ENCODE measurements around the gene SLC29A3. TPM values are rescaled to one million over a fixed set of nuclear protein-coding genes. Genes with fewer than 3 reads are reported as not detected.

Gene SLC29A3
- total RNA-seq, 2 experiments from 2014 or later = 2.3 to 2.5 TPM

DNA sequence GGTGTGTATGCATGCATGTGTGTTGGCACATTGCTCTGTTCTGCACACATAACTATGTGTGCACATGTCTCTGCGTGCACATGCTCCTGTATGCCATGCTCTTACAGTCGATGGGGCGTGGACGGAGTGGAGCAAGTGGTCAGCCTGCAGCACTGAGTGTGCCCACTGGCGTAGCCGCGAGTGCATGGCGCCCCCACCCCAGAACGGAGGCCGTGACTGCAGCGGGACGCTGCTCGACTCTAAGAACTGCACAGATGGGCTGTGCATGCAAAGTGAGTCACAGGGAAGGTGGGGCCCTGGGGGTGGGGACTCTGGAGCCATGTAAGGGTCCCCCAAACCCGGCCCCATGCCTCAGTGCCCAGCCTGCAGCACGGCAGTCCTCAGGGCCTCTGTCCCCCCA, 30.6 kb upstream of the SLC29A3 start:
- no peaks in the 10 kb centered on the region for H3K4me1 Mint-ChIP-seq (ENCODE audit: low read depth)
- TF ChIP-seq, protein P1, sequence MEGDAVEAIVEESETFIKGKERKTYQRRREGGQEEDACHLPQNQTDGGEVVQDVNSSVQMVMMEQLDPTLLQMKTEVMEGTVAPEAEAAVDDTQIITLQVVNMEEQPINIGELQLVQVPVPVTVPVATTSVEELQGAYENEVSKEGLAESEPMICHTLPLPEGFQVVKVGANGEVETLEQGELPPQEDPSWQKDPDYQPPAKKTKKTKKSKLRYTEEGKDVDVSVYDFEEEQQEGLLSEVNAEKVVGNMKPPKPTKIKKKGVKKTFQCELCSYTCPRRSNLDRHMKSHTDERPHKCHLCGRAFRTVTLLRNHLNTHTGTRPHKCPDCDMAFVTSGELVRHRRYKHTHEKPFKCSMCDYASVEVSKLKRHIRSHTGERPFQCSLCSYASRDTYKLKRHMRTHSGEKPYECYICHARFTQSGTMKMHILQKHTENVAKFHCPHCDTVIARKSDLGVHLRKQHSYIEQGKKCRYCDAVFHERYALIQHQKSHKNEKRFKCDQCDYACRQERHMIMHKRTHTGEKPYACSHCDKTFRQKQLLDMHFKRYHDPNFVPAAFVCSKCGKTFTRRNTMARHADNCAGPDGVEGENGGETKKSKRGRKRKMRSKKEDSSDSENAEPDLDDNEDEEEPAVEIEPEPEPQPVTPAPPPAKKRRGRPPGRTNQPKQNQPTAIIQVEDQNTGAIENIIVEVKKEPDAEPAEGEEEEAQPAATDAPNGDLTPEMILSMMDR (IDR thresholded peaks at IDR 0.05) = no peak
- POLR2A ChIA-PET = no interaction called here
- CTCF ChIA-PET = no interaction called here
- DNase-seq = no peak
- H3K9me3 Mint-ChIP-seq = no peaks in the 10 kb centered on the region
- no peaks in the 10 kb centered on the region for H3K36me3 Mint-ChIP-seq (ENCODE audit: low read depth)
- intact Hi-C loops (cut with DNase I, micrococcal nuclease) = loop anchor here in 1 of 2 experiments (10.0 kb wide), 1 partner anchor 364 kb away; no protein-coding TSS in a partner anchor
- no peak for ATAC-seq (ENCODE audit: poor library complexity)
- H3K27ac Mint-ChIP-seq = no peak overlapping the region
- Histone ChIP-seq H3K27ac (ENCODE audit: low read depth in 1 of 2, low read length in 2 of 2) (no peak overlapping the region), H3K27me3 (ENCODE audit: control insufficient read depth in 1 of 2, insufficient read depth in 2 of 2, low read length in 2 of 2) (no peaks in the 10 kb centered on the region), H3K4me3 (ENCODE audit: low read length) (no peak overlapping the region), H3K36me3 (ENCODE audit: insufficient read depth, low read length) (no peaks in the 10 kb centered on the region), H3K4me1 (ENCODE audit: insufficient read depth, low read length) (no peaks in the 10 kb centered on the region), H3K9me3 (ENCODE audit: control insufficient read depth in 1 of 2, insufficient read depth in 1 of 2, low read length in 2 of 2) (no peaks in the 10 kb centered on the region)
- H3K4me3 Mint-ChIP-seq = no peak overlapping the region
- no peaks in the 10 kb centered on the region for H3K27me3 Mint-ChIP-seq

DNA sequence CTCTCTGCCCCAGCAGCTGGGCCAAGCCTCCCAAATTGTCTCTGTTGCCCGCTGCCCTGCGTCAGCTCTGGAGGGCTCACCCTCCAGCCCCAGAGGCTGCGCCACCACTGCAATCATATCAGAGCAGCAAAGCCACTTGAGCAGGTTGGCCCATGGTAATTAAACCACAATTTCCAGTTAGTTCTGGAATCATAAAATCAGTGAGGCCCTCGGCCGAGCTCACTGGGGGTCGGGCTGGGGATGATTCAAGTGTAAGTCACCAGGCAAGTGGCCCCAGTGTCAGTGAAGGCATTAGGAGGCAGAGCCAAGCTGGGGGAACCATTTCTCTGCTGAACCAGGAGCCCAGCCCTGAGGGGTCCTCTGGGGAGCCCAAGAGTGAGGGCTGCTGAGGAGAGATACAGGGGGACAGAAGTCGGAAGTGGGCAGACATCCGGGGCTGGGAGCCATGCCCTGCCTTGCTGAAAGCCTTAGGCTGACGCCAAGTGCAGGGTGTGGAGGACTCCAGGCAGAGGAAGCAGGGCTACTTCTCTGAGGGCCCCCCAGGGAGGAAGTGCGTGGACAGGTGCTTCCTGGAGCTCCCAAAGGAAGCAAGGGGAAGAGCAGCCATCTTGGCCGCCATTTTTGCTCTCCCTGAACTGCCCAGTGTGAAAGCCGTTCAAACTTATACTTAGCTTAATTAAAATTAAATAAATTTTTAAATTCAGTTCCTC, 29.5 kb upstream of the SLC29A3 start:
- H3K27me3 Mint-ChIP-seq = no peaks in the 10 kb centered on the region
- H3K36me3 ChIP-seq (ENCODE audit: insufficient read depth, low read length) = no peaks in the 10 kb centered on the region
- H3K36me3 Mint-ChIP-seq (ENCODE audit: low read depth) = no peaks in the 10 kb centered on the region
- H3K4me1 ChIP-seq (ENCODE audit: insufficient read depth, low read length) = no peaks in the 10 kb centered on the region
- no peak for ATAC-seq (ENCODE audit: poor library complexity)
- ChIA-PET CTCF (no interaction called here), POLR2A (no interaction called here)
- no peak overlapping the region for H3K4me3 Mint-ChIP-seq
- no peak overlapping the region for H3K27ac Mint-ChIP-seq
- no peak overlapping the region for H3K27ac ChIP-seq (ENCODE audit: low read depth in 1 of 2, low read length in 2 of 2)
- H3K27me3 ChIP-seq (ENCODE audit: control insufficient read depth in 1 of 2, insufficient read depth in 2 of 2, low read length in 2 of 2) = no peaks in the 10 kb centered on the region
- TF ChIP-seq, protein P1 (IDR thresholded peaks at IDR 0.05) = no peak
- no peaks in the 10 kb centered on the region for H3K9me3 Mint-ChIP-seq
- DNase-seq = no peak
- H3K9me3 ChIP-seq (ENCODE audit: control insufficient read depth in 1 of 2, insufficient read depth in 1 of 2, low read length in 2 of 2) = no peaks in the 10 kb centered on the region
- no peaks in the 10 kb centered on the region for H3K4me1 Mint-ChIP-seq (ENCODE audit: low read depth)
- intact Hi-C loops (cut with DNase I, micrococcal nuclease) = loop anchor here in 1 of 2 experiments (10.0 kb wide), 1 partner anchor 365 kb away; no protein-coding TSS in a partner anchor
- H3K4me3 ChIP-seq (ENCODE audit: low read length) = no peak overlapping the region

DNA sequence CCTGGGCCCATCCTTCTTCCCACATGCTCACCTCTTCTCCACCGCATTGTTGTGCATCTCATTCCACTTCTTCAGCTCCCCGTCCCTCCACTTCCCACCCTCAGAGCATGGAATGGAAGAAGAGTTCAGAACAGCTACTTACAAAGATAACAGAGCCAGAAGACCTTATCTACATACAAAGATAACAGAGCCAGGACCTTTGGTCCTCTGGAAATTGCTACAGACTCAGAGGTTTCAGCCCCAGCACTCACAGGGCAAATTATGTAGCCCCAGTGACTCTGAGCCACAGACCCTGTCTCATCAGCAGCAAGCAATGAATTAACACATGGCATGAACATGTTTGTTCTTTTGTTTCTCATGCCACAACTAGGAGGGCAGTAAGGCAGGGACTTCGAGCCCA, 28.7 kb upstream of the SLC29A3 start:
- no peak overlapping the region for H3K27ac Mint-ChIP-seq

More for the DNA sequence above, 28.7 kb upstream of the SLC29A3 start:
- H3K9me3 Mint-ChIP-seq = no peaks in the 10 kb centered on the region
- H3K36me3 Mint-ChIP-seq (ENCODE audit: low read depth) = no peaks in the 10 kb centered on the region
- TF ChIP-seq, protein P1 (IDR thresholded peaks at IDR 0.05) = no peak
- no peak overlapping the region for H3K4me3 ChIP-seq (ENCODE audit: low read length)
- ATAC-seq (ENCODE audit: poor library complexity) = no peak
- no peaks in the 10 kb centered on the region for H3K36me3 ChIP-seq (ENCODE audit: insufficient read depth, low read length)
- no peaks in the 10 kb centered on the region for H3K4me1 Mint-ChIP-seq (ENCODE audit: low read depth)
- no peak overlapping the region for H3K4me3 Mint-ChIP-seq
- H3K27me3 ChIP-seq (ENCODE audit: control insufficient read depth in 1 of 2, insufficient read depth in 2 of 2, low read length in 2 of 2) = no peaks in the 10 kb centered on the region
- intact Hi-C loops (cut with DNase I, micrococcal nuclease) = no loop called here
- DNase-seq = no peak
- no peaks in the 10 kb centered on the region for H3K4me1 ChIP-seq (ENCODE audit: insufficient read depth, low read length)
- H3K27ac ChIP-seq (ENCODE audit: low read depth in 1 of 2, low read length in 2 of 2) = no peak overlapping the region
- H3K9me3 ChIP-seq (ENCODE audit: control insufficient read depth in 1 of 2, insufficient read depth in 1 of 2, low read length in 2 of 2) = no peaks in the 10 kb centered on the region
- CTCF ChIA-PET = no interaction called here
- POLR2A ChIA-PET = no interaction called here
- no peaks in the 10 kb centered on the region for H3K27me3 Mint-ChIP-seq
